ENCODE data around the gene MAPK12.
A peak's percentile ranks its signal among the peaks of the same experiment; 100 is the strongest.

Gene MAPK12

DNA sequence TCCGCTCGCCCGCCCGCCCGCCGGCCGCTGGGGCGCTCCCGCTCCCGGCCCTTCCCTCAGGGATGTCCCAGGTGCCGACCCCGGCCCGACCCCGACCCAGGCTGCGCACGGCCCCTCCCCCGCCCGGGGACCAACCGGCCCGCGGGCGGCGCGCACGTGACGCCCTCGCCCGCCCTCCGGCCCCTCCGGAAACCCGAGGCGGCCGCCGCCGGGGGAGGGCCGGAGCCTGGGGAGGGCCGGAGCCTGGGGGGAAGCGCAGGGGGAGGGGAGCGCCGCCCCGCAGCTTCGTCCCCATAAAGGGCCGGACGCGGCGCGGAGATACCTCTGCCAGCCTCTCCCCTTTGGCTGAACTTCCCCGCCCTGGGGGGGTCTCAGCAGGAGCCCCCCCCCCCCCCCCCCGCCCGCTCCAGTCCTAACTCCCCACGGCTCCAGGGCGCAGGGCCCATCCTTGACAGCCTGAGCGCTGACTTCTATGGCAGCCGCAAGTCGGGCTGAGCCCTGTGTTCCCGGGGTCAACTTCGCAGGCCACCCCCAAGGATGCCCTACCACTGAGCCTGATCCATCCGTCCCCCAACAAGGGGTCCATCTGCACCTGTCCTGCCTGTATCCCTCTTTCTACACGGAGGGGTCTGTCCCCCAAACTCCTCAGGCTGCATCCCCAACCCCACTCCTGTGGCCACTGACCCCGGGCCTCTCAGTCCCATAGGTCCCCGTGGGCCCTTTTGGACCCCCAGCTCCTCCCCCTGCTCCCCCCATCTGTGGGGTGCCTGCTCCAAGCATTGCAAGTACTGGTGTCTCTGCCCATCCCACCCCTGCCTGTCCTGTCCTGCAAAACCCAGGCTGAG, at the start of gene MAPK12:
MAPK12 (minus strand) TSS at position 69 of the 845 bp plus-strand sequence. CDS start 174 bp downstream, outside the sequence.
- no peak for DNase-seq (ENCODE audit: insufficient read length, low spot score)
- FAIRE-seq, result no peak

DNA sequence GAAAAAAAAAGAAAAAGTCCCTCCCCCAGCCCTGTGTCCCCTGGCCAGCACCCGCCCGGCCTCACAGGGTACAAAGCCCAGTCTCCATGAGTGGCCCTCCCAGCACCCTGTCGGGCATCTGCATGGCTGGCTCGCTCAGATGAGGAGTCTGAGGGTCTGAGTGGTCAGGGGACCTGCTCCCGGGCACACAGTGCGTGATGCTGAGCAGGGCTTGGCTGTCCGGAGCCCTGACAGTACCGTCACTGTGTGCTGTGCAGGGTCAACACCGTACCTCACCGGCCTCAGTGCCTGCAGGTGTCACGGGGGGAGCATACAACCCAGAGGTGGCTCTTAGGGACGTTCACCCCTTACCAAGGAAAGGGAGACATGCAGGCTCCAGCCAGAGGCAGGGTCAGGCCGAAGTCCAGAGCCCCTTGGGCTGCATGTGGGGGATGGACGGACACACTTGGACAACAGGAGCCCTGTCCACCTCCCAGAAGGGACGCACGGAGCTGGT, 49.5 kb upstream of the MAPK12 start:
- DNase-seq (ENCODE audit: insufficient read length, low spot score), result no peak
- FAIRE-seq, result no peak

GRCh38 chr22:50310031-50310722, 48.7 kb upstream of the MAPK12 start:
- DNase-seq (ENCODE audit: insufficient read length, low spot score) (no peak), FAIRE-seq (no peak)

GRCh38 chr22:50309601-50309991, 48.1 kb upstream of the MAPK12 start:
- FAIRE-seq (no peak), DNase-seq (ENCODE audit: insufficient read length, low spot score) (no peak)

DNA sequence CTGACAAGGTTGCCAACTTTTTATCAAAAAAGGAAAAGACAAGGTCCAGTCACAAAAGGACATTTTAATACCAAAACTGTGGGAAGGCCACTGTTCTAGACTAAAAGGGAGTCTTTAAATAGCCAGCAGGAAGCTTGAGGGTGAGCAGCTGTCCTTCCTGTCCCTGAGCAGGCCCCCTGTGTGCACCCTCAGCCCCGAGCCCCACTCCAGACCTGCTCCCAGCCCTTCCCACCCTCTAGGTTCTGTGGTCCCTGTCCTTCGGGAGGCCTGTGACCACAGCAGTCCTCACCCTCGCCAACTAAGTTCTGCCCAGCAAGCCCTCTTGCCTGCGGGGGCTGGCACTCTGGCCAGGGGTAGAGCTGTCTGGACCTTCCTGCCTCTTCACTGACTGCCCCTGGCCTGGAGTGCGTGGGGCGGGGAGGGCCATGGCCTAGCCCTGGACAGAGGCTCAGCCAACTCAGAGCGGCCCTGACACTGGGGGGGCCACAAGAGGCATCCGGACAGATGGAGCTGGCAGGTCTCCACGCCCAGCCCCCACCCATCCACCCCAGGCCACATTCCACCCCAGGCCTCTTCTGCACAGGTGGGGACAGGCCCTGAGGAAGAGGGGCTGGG, 47.6 kb upstream of the MAPK12 start:
- no peak for DNase-seq (ENCODE audit: insufficient read length, low spot score)
- no peak for FAIRE-seq

- FAIRE-seq (peak; percentile 72), DNase-seq (ENCODE audit: insufficient read length, low spot score) (peak; percentile 48)
Observed at GRCh38 chr22:50308597-50308935, 47.1 kb upstream of the MAPK12 start.

GRCh38 chr22:50307890-50308596, 46.6 kb upstream of the MAPK12 start:
- no peak for FAIRE-seq
- DNase-seq (ENCODE audit: insufficient read length, low spot score), result no peak

- FAIRE-seq, result peak; percentile 83
Observed at GRCh38 chr22:50306753-50307749, 45.6 kb upstream of the MAPK12 start, which contains the start of gene PLXNB2. PLXNB2 (minus strand) TSS chr22:50307646; CDS start chr22:50290584, 17,062 bp downstream.

GRCh38 chr22:50305923-50306566, 44.6 kb upstream of the MAPK12 start:
- FAIRE-seq (peak; percentile 92), DNase-seq (ENCODE audit: insufficient read length, low spot score) (peak; percentile 96)

More at GRCh38 chr22:50306753-50307749, 45.6 kb upstream of the MAPK12 start, which contains the start of gene PLXNB2:
- DNase-seq (ENCODE audit: insufficient read length, low spot score), result peak; percentile 68

- DNase-seq (ENCODE audit: insufficient read length, low spot score), result no peak
Observed at GRCh38 chr22:50305393-50305922, 44.0 kb upstream of the MAPK12 start.

DNA sequence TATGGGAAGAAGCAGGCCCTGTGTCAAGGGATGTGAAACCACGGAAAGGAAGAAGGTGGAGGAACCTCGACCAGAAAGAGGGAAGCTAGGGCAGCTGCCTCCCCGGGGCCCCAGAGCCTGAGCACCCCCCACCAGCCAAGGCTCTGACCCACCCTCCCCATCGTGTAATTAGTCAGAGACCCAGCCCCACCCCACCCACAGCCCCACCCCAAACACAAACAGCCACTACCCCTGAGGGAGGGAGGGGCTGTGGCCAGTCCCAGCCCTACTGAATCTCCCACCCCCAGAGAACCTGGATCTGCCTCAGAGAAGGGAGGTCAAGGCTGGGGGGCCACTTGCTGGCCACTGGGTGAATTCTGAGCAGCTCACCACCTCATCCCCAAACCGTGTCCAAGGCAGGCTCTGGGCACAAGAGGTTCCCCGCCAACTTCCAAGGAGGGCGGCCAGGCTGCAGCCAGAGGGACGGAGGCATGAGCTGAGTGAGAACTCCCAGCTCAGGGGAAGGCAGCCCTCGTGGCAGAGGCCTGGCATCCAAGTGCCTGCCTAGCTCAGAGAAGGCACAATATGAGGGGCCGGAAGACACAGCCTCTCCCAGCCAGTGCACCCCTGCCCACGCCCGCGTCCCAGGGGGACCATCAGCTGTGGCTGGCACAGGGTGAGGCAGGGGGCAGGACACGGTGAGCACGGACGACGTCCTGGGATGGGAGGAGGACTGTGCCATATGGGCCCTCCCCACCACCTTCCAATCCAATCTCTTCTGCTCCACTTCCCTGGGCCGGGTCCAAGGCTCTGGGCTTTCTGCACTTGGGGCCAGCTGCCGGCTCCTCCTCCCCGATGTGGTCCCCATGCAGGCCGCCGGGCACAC, 43.3 kb upstream of the MAPK12 start:
- no peak for DNase-seq (ENCODE audit: insufficient read length, low spot score)
- no peak for FAIRE-seq

More at GRCh38 chr22:50305393-50305922, 44.0 kb upstream of the MAPK12 start:
- FAIRE-seq, result no peak

DNA sequence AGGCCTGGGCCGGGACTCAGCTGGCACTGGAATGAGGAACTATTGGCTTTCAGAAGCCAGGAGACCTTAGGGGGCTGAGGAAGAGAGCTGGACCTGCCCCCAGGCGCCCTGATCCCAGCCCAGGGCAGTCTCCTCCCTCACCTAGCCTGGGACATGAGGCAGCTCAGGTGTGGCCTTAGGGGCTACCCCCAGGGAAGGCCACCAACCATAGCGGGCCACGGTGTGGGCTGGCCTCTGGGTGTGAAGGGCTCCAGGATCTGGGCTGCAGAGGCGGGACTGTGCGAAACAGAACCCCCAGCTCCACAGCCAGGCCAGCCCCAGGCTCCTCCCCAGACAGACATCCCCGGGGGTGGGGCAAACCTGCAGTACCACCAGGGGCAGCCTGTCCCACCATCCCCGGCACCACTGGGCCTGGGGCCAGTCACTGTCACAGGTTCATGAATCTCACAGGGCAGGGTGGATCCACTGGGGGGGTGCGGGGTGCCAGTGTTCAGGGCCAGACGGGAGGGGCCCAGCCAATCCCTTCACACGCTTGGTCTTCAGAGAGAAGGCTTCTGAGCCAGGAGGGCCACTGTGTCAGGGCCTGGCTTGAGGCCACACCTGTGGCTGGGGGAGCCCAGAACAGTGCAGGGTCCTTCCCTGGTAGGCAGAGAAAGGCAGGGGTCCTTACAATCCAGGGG, 42.5 kb upstream of the MAPK12 start:
- no peak for DNase-seq (ENCODE audit: insufficient read length, low spot score)
- no peak for FAIRE-seq

GRCh38 chr22:50303515-50303847, 42.0 kb upstream of the MAPK12 start:
- FAIRE-seq (no peak), DNase-seq (ENCODE audit: insufficient read length, low spot score) (no peak)

DNA sequence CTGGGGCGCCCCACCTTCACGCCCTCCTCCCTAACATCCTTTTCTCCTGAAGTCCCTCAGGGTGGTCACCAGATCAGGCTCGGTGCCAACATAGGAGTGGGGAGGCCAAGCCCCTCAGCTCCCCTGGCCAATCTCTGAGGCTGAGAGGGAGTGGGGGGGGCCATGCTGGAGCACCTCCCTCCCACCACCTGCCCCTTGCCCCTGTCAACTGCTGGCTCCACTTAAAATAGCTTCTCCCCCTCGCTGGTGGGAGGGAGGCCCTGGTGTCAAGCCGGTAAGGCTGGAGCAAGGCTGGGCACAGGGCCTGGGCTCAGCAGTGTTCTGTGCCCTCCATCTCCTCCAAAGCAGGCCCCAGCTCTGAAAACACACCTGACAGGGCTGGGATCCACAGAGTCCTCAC, 41.1 kb upstream of the MAPK12 start:
- DNase-seq (ENCODE audit: insufficient read length, low spot score) (no peak), FAIRE-seq (no peak)

GRCh38 chr22:50302041-50302541, 40.6 kb upstream of the MAPK12 start:
- DNase-seq (ENCODE audit: insufficient read length, low spot score) (no peak), FAIRE-seq (peak; percentile 46)

DNA sequence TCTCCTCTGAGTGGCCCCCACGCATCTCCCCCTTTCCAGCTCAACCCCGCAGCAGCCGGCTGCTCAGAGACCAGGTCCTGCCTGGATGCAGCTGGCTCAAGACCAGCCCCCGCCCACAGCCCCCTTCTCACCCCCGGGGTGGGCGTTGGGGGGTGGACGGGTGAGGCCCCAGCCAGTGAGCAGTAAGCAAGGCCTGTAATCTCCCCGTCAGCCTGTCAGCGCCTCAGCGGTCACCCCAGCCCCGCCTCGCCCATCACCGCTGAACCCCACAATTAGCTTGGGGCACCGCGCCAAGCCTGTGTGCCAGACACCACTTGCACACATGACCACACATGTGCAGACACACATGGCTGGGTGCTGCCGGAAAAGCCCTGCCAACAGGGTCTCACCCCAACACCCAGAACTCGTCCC, 40.1 kb upstream of the MAPK12 start:
- FAIRE-seq, result no peak
- no peak for DNase-seq (ENCODE audit: insufficient read length, low spot score)

- DNase-seq (ENCODE audit: insufficient read length, low spot score) (no peak), FAIRE-seq (no peak)
Observed at GRCh38 chr22:50300620-50301257, 39.3 kb upstream of the MAPK12 start.
